ENCODE measurements around the gene ENO2.

Gene ENO2

GRCh38 chr12:6962285-6963015 is 48.1 kb downstream of the ENO2 start:
- peak; percentile 82 for DNase-seq

GRCh38 chr12:6963016-6963731 is 48.8 kb downstream of the ENO2 start:
- DNase-seq = peak; percentile 71

GRCh38 chr12:6963791-6964413 is 49.5 kb downstream of the ENO2 start:
- DNase-seq = peak; percentile 67

GRCh38 chr12:6964605-6965025 is 50.2 kb downstream of the ENO2 start:
- DNase-seq = no peak

- DNase-seq = peak; percentile 93
Observed at GRCh38 chr12:6965026-6965661, 50.8 kb downstream of the ENO2 start.

GRCh38 chr12:6965714-6966113 is 51.3 kb downstream of the ENO2 start:
- DNase-seq = peak; percentile 61

GRCh38 chr12:6966351-6966750 is 52.0 kb downstream of the ENO2 start:
- DNase-seq = no peak

GRCh38 chr12:6967651-6968100 is 53.3 kb downstream of the ENO2 start:
- peak; percentile 54 for DNase-seq

- peak; percentile 54 for DNase-seq
Observed at GRCh38 chr12:6968426-6968825, 54.0 kb downstream of the ENO2 start.

GRCh38 chr12:6970096-6970527 is 55.7 kb downstream of the ENO2 start:
- no peak for DNase-seq

Data from activated CD8-positive, alpha-beta memory T cell treated with anti-CD3 and anti-CD28 coated beads for 24 hours (primary cell).